ENCODE measurements around the gene SCAMP1. TPM values are rescaled to one million over a fixed set of nuclear protein-coding genes. Genes with fewer than 3 reads are reported as not detected.

The SCAMP1 gene
- total and polyA plus RNA-seq, 4 experiments from 2014 or later: 28.9 to 38.3 (median 31.7) TPM

DNA sequence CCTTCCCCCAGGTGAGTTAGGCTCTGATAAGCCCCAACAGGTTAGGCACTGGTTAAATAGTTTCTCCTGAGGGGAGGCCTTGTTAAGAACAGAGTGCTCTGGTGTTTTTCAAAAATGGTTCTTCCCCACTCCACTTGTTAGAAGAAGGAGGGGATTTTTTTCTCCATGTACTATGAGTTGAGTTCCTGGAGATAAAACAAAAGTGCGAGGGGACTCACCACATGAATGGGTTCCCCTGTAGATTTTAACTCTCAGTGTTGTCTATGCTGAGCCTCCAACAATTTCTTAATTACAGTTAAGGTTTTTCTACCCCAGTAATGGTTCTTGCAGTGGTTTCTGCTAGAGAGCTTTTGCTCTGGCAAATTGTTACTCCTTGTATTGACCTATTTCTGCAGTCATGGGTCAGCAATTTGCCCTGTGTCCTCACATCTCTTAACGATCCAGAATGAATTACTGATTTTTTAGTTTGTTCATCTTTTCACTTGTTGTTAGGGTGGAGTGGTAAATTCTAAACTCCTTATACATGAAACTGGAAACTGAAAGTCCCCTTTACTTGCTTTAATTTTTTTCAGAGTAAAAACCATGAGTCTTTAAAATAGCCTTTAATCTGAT lies 44.4 kb downstream of the SCAMP1 start:
- Histone ChIP-seq H3K4me3 (ENCODE audit: low read length in 2 of 2) (no peak overlapping the region), H3K4me1 (ENCODE audit: insufficient read depth, low read length) (peaks cover 7% of the 10 kb centered on the region), H3K36me3 (ENCODE audit: insufficient read depth, low read length) (no peaks in the 10 kb centered on the region), H3K27me3 (ENCODE audit: insufficient read depth, low read length) (no peaks in the 10 kb centered on the region), H3K27ac (ENCODE audit: low read depth, low read length) (no peak overlapping the region), H3K9me3 (ENCODE audit: control insufficient read depth in 1 of 2, low read length in 2 of 2) (no peaks in the 10 kb centered on the region)
- H3K27ac Mint-ChIP-seq: no peak overlapping the region
- ChIA-PET CTCF (ENCODE audit: partially characterized antibody) (no interaction called here), POLR2A (ENCODE audit: partially characterized antibody) (no interaction called here)
- H3K36me3 Mint-ChIP-seq: peaks cover 12 to 51% of the 10 kb centered on the region in 2 donors
- DNase-seq: no peak
- H3K4me1 Mint-ChIP-seq: peaks cover 32 to 58% (median 40%) of the 10 kb centered on the region in 4 donors
- intact Hi-C loops (cut with micrococcal nuclease): no loop called here
- peaks cover 0 to 5% (median 0%) of the 10 kb centered on the region in 8 donors for H3K9me3 Mint-ChIP-seq
- no peaks in the 10 kb centered on the region for H3K27me3 Mint-ChIP-seq
- peak overlapping the region in 1 of 8 donors; percentile 16 for H3K4me3 Mint-ChIP-seq

DNA sequence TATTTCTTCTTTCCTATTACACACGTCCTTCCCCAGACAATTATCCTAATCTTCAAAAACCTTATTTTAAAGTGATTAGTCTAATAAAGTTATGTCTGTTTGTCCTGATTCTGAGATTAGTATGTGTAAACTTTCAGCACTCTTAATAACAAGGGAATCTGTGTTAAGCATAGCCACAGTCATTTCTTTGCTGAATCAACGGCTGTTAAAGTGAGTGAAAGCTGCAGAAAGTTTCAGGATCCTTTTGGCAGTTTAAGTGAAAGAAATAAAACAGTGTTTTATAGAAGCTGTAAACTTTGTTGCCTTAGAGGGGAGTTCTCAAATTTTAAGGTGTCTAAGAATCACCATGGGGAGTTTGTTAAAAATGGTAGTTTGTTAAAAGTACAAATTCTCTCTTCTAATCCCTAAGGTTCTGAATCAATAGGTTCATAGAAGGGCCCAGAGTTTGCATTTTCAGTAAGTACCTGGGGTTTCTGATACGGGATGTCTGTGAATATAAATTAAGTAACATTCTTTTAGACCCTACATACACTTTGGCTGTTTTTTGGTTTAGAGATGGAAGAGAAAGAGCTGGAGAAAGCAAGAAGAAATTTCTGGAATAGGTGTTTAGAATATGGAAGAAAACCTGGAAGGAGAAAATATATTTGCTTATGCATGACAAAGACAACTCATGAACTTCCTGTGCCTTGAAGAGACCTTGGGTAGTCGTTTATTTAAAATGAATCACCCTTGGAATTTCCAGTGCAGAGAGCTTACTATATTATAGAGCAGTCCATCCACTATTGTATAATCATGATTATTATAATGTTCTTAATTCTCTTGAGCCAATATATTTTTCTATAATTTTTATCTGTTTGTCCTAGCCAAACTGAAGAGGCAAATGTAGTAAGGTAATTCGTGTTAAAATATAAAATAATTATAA lies 45.7 kb downstream of the SCAMP1 start:
- Histone ChIP-seq H3K27ac (ENCODE audit: low read depth, low read length) (no peak overlapping the region), H3K4me3 (ENCODE audit: low read length in 2 of 2) (no peak overlapping the region), H3K9me3 (ENCODE audit: control insufficient read depth in 1 of 2, low read length in 2 of 2) (no peaks in the 10 kb centered on the region), H3K27me3 (ENCODE audit: insufficient read depth, low read length) (no peaks in the 10 kb centered on the region), H3K36me3 (ENCODE audit: insufficient read depth, low read length) (no peaks in the 10 kb centered on the region), H3K4me1 (ENCODE audit: insufficient read depth, low read length) (peaks cover 7% of the 10 kb centered on the region)
- ChIA-PET POLR2A (ENCODE audit: partially characterized antibody) (no interaction called here), CTCF (ENCODE audit: partially characterized antibody) (interaction anchor here (0.8 kb wide), 1 partner anchor 8 kb away, joined by 3 read pairs; no protein-coding TSS in a partner anchor)
- peaks cover 0 to 1% (median 0%) of the 10 kb centered on the region in 8 donors for H3K9me3 Mint-ChIP-seq
- peaks cover 28 to 55% (median 35%) of the 10 kb centered on the region in 4 donors for H3K4me1 Mint-ChIP-seq
- H3K27me3 Mint-ChIP-seq: no peaks in the 10 kb centered on the region
- intact Hi-C loops (cut with micrococcal nuclease): no loop called here
- peak overlapping the region in 3 of 7 donors; percentile 33 to 53 (median 51) for H3K27ac Mint-ChIP-seq
- no peak for DNase-seq
- peaks cover 15 to 59% of the 10 kb centered on the region in 2 donors for H3K36me3 Mint-ChIP-seq
- H3K4me3 Mint-ChIP-seq: no peak overlapping the region

GRCh38 chr5:78407458-78407857 lies 47.0 kb downstream of the SCAMP1 start:
- intact Hi-C loops (cut with micrococcal nuclease): no loop called here
- CTCF ChIA-PET (ENCODE audit: partially characterized antibody): no interaction called here
- H3K9me3 Mint-ChIP-seq: no peaks in the 10 kb centered on the region

DNA sequence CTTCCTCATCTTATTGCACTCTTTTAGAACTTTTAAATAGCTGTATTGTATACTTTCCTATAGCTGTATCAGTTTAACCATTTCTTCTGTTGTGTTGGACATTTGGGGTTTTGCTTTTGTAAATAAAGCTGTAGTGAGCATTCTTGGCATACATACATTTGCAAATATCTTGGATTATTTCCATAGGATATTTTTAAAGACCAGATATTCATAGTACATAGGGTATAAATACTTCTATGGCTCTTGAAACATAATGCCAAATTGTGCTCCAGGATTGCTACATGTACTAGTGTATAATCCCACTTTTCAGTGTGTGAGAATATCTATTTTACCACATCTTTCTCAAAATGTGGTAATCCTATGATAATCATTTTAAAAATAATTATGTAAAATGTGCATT lies 51.2 kb downstream of the SCAMP1 start:
- intact Hi-C loops (cut with micrococcal nuclease): no loop called here
- Mint-ChIP-seq H3K27ac (no peak overlapping the region), H3K36me3 (peaks cover 29 to 57% of the 10 kb centered on the region in 2 donors), H3K9me3 (no peaks in the 10 kb centered on the region), H3K27me3 (no peaks in the 10 kb centered on the region), H3K4me1 (peaks cover 20 to 40% (median 28%) of the 10 kb centered on the region in 4 donors), H3K4me3 (no peak overlapping the region)
- Histone ChIP-seq H3K4me1 (ENCODE audit: insufficient read depth, low read length) (no peaks in the 10 kb centered on the region), H3K27me3 (ENCODE audit: insufficient read depth, low read length) (no peaks in the 10 kb centered on the region), H3K27ac (ENCODE audit: low read depth, low read length) (no peak overlapping the region), H3K36me3 (ENCODE audit: insufficient read depth, low read length) (no peaks in the 10 kb centered on the region), H3K9me3 (ENCODE audit: control insufficient read depth in 1 of 2, low read length in 2 of 2) (no peaks in the 10 kb centered on the region), H3K4me3 (ENCODE audit: low read length in 2 of 2) (no peak overlapping the region)
- CTCF ChIA-PET (ENCODE audit: partially characterized antibody): no interaction called here
- DNase-seq: no peak
- POLR2A ChIA-PET (ENCODE audit: partially characterized antibody): no interaction called here

More at GRCh38 chr5:78407458-78407857, 47.0 kb downstream of the SCAMP1 start:
- Histone ChIP-seq H3K36me3 (ENCODE audit: insufficient read depth, low read length) (no peaks in the 10 kb centered on the region), H3K9me3 (ENCODE audit: control insufficient read depth in 1 of 2, low read length in 2 of 2) (no peaks in the 10 kb centered on the region), H3K4me3 (ENCODE audit: low read length in 2 of 2) (no peak overlapping the region), H3K27me3 (ENCODE audit: insufficient read depth, low read length) (no peaks in the 10 kb centered on the region), H3K27ac (ENCODE audit: low read depth, low read length) (no peak overlapping the region), H3K4me1 (ENCODE audit: insufficient read depth, low read length) (peaks cover 7% of the 10 kb centered on the region)
- Mint-ChIP-seq H3K27ac (no peak overlapping the region), H3K4me3 (no peak overlapping the region), H3K27me3 (no peaks in the 10 kb centered on the region), H3K4me1 (peaks cover 28 to 52% (median 39%) of the 10 kb centered on the region in 4 donors), H3K36me3 (peaks cover 15 to 53% of the 10 kb centered on the region in 2 donors)
- POLR2A ChIA-PET (ENCODE audit: partially characterized antibody): interaction anchor here (0.8 kb wide), 1 partner anchor 18 kb away, joined by 3 read pairs; no protein-coding TSS in a partner anchor
- DNase-seq: no peak

GRCh38 chr5:78416677-78417425 lies 56.4 kb downstream of the SCAMP1 start:
- intact Hi-C loops (cut with micrococcal nuclease): no loop called here
- H3K36me3 Mint-ChIP-seq: peaks cover 53% of the 10 kb centered on the region in 2 donors

GRCh38 chr5:78419396-78419795 lies 59.0 kb downstream of the SCAMP1 start:
- no peak overlapping the region for H3K4me3 Mint-ChIP-seq

More at GRCh38 chr5:78416677-78417425, 56.4 kb downstream of the SCAMP1 start:
- POLR2A ChIA-PET (ENCODE audit: partially characterized antibody): no interaction called here
- no peak overlapping the region for H3K27ac ChIP-seq (ENCODE audit: low read depth, low read length)
- no peaks in the 10 kb centered on the region for H3K4me1 ChIP-seq (ENCODE audit: insufficient read depth, low read length)
- no peaks in the 10 kb centered on the region for H3K9me3 Mint-ChIP-seq
- H3K36me3 ChIP-seq (ENCODE audit: insufficient read depth, low read length): peaks cover 3% of the 10 kb centered on the region
- peaks cover 9 to 15% (median 11%) of the 10 kb centered on the region in 4 donors for H3K4me1 Mint-ChIP-seq
- H3K4me3 ChIP-seq (ENCODE audit: low read length in 2 of 2): no peak overlapping the region
- no peaks in the 10 kb centered on the region for H3K27me3 ChIP-seq (ENCODE audit: insufficient read depth, low read length)
- H3K27ac Mint-ChIP-seq: peak overlapping the region in 1 of 7 donors; percentile 19
- CTCF ChIA-PET (ENCODE audit: partially characterized antibody): no interaction called here
- no peaks in the 10 kb centered on the region for H3K27me3 Mint-ChIP-seq
- no peak for DNase-seq
- no peak overlapping the region for H3K4me3 Mint-ChIP-seq
- no peaks in the 10 kb centered on the region for H3K9me3 ChIP-seq (ENCODE audit: control insufficient read depth in 1 of 2, low read length in 2 of 2)

GRCh38 chr5:78420548-78420947 lies 60.1 kb downstream of the SCAMP1 start:
- Mint-ChIP-seq H3K4me3 (no peak overlapping the region), H3K4me1 (no peaks in the 10 kb centered on the region), H3K36me3 (peaks cover 65 to 66% of the 10 kb centered on the region in 2 donors), H3K27me3 (no peaks in the 10 kb centered on the region), H3K9me3 (no peaks in the 10 kb centered on the region), H3K27ac (no peak overlapping the region)
- Histone ChIP-seq H3K4me1 (ENCODE audit: insufficient read depth, low read length) (no peaks in the 10 kb centered on the region), H3K4me3 (ENCODE audit: low read length in 2 of 2) (no peak overlapping the region), H3K27me3 (ENCODE audit: insufficient read depth, low read length) (no peaks in the 10 kb centered on the region), H3K9me3 (ENCODE audit: control insufficient read depth in 1 of 2, low read length in 2 of 2) (no peaks in the 10 kb centered on the region), H3K36me3 (ENCODE audit: insufficient read depth, low read length) (peaks cover 4% of the 10 kb centered on the region), H3K27ac (ENCODE audit: low read depth, low read length) (no peak overlapping the region)
- DNase-seq: no peak
- ChIA-PET POLR2A (ENCODE audit: partially characterized antibody) (no interaction called here), CTCF (ENCODE audit: partially characterized antibody) (no interaction called here)
- intact Hi-C loops (cut with micrococcal nuclease): no loop called here

More at GRCh38 chr5:78419396-78419795, 59.0 kb downstream of the SCAMP1 start:
- Histone ChIP-seq H3K9me3 (ENCODE audit: control insufficient read depth in 1 of 2, low read length in 2 of 2) (no peaks in the 10 kb centered on the region), H3K4me1 (ENCODE audit: insufficient read depth, low read length) (no peaks in the 10 kb centered on the region), H3K27me3 (ENCODE audit: insufficient read depth, low read length) (no peaks in the 10 kb centered on the region), H3K36me3 (ENCODE audit: insufficient read depth, low read length) (peaks cover 4% of the 10 kb centered on the region), H3K27ac (ENCODE audit: low read depth, low read length) (no peak overlapping the region), H3K4me3 (ENCODE audit: low read length in 2 of 2) (no peak overlapping the region)
- CTCF ChIA-PET (ENCODE audit: partially characterized antibody): no interaction called here
- no peak for DNase-seq
- Mint-ChIP-seq H3K36me3 (peaks cover 65% of the 10 kb centered on the region in 2 donors), H3K27ac (no peak overlapping the region), H3K4me1 (no peaks in the 10 kb centered on the region), H3K9me3 (no peaks in the 10 kb centered on the region), H3K27me3 (no peaks in the 10 kb centered on the region)
- POLR2A ChIA-PET (ENCODE audit: partially characterized antibody): no interaction called here
- intact Hi-C loops (cut with micrococcal nuclease): no loop called here

Data from CD4-positive, alpha-beta memory T cell (primary cell).